Measurements from ENCODE around the gene CXCL12.

The CXCL12 gene

GRCh38 chr10:44425466-44425865, 40.6 kb upstream of the CXCL12 start:
- H3K4me3 ChIP-seq (ENCODE audit: low read length): no peak overlapping the region
- H3K79me2 ChIP-seq (ENCODE audit: low read length): no peaks in the 10 kb centered on the region
- H3K4me1 ChIP-seq (ENCODE audit: low read length): no peaks in the 10 kb centered on the region
- H3K9ac ChIP-seq (ENCODE audit: low read length): no peak overlapping the region
- H3K27me3 ChIP-seq (ENCODE audit: low read depth, low read length): no peaks in the 10 kb centered on the region
- no peak overlapping the region for H3K27ac ChIP-seq (ENCODE audit: low read length)
- H3K4me2 ChIP-seq (ENCODE audit: low read length): no peak overlapping the region
- H3K9me3 ChIP-seq (ENCODE audit: insufficient read depth, low read length): no peaks in the 10 kb centered on the region
- H2AFZ ChIP-seq (ENCODE audit: low read depth, low read length): no peak overlapping the region
- no peaks in the 10 kb centered on the region for H4K20me1 ChIP-seq (ENCODE audit: insufficient read depth, low read length)
- no peaks in the 10 kb centered on the region for H3K36me3 ChIP-seq (replicated peaks; ENCODE audit: low read depth, low read length)
- TF ChIP-seq EZH2phosphoT487 (IDR thresholded peaks at IDR 0.05; ENCODE audit: low read depth) (no peak), CTCF (IDR thresholded peaks at IDR 0.05; ENCODE audit: low read depth, low read length) (no peak)

GRCh38 chr10:44424957-44425356, 40.1 kb upstream of the CXCL12 start:
- TF ChIP-seq CTCF (IDR thresholded peaks at IDR 0.05; ENCODE audit: low read depth, low read length): no peak
- H3K27me3 ChIP-seq (ENCODE audit: low read depth, low read length): no peaks in the 10 kb centered on the region
- H3K36me3 ChIP-seq (replicated peaks; ENCODE audit: low read depth, low read length): no peaks in the 10 kb centered on the region
- H3K4me1 ChIP-seq (ENCODE audit: low read length): no peaks in the 10 kb centered on the region
- H2AFZ ChIP-seq (ENCODE audit: low read depth, low read length): no peak overlapping the region
- H3K79me2 ChIP-seq (ENCODE audit: low read length): no peaks in the 10 kb centered on the region
- no peak overlapping the region for H3K9ac ChIP-seq (ENCODE audit: low read length)
- H3K27ac ChIP-seq (ENCODE audit: low read length): no peak overlapping the region
- H3K4me2 ChIP-seq (ENCODE audit: low read length): no peak overlapping the region
- H3K9me3 ChIP-seq (ENCODE audit: insufficient read depth, low read length): no peaks in the 10 kb centered on the region
- no peak overlapping the region for H3K4me3 ChIP-seq (ENCODE audit: low read length)
- no peaks in the 10 kb centered on the region for H4K20me1 ChIP-seq (ENCODE audit: insufficient read depth, low read length)

GRCh38 chr10:44424298-44424697, 39.4 kb upstream of the CXCL12 start:
- H2AFZ ChIP-seq (ENCODE audit: low read depth, low read length): no peak overlapping the region
- H3K9me3 ChIP-seq (ENCODE audit: insufficient read depth, low read length): no peaks in the 10 kb centered on the region
- H3K79me2 ChIP-seq (ENCODE audit: low read length): no peaks in the 10 kb centered on the region
- H3K9ac ChIP-seq (ENCODE audit: low read length): no peak overlapping the region
- TF ChIP-seq CTCF (IDR thresholded peaks at IDR 0.05; ENCODE audit: low read depth, low read length) (no peak), EZH2phosphoT487 (IDR thresholded peaks at IDR 0.05; ENCODE audit: low read depth) (no peak)
- H3K27me3 ChIP-seq (ENCODE audit: low read depth, low read length): no peaks in the 10 kb centered on the region
- H4K20me1 ChIP-seq (ENCODE audit: insufficient read depth, low read length): no peaks in the 10 kb centered on the region
- H3K27ac ChIP-seq (ENCODE audit: low read length): no peak overlapping the region
- no peak overlapping the region for H3K4me3 ChIP-seq (ENCODE audit: low read length)
- no peak overlapping the region for H3K4me2 ChIP-seq (ENCODE audit: low read length)
- no peaks in the 10 kb centered on the region for H3K4me1 ChIP-seq (ENCODE audit: low read length)
- no peaks in the 10 kb centered on the region for H3K36me3 ChIP-seq (replicated peaks; ENCODE audit: low read depth, low read length)

DNA sequence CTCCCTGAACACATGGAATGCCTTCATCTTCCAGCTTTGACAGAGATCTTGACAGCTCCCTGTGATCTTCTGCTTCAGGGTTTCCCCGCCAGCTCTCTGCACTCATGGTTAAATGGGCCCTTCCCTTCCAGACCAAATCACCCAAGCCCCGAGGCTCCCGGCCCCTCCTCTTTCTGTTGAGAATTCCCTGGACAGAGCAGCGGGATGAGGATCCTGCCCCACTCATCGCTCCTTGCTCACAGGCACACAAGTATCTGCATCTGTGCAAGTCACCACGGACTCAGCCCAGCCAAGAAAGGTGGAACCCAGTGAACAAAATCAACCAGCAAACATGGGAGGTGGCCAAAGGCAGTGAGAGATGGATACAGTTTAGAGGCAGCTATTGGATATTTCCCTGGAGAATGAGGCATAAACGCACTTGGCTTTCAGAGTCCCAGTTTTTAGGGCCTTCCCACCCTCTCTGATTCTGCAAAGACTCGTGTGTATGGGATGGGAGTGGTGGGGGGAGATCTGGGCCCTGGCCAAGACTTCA, 37.7 kb upstream of the CXCL12 start:
- no peaks in the 10 kb centered on the region for H3K27me3 ChIP-seq (ENCODE audit: low read depth, low read length)
- H3K9me3 ChIP-seq (ENCODE audit: insufficient read depth, low read length): no peaks in the 10 kb centered on the region
- H3K27ac ChIP-seq (ENCODE audit: low read length): no peak overlapping the region
- no peak overlapping the region for H3K4me3 ChIP-seq (ENCODE audit: low read length)
- no peak overlapping the region for H3K4me2 ChIP-seq (ENCODE audit: low read length)
- H3K9ac ChIP-seq (ENCODE audit: low read length): no peak overlapping the region
- TF ChIP-seq CTCF (IDR thresholded peaks at IDR 0.05; ENCODE audit: low read depth, low read length) (no peak), EZH2phosphoT487 (IDR thresholded peaks at IDR 0.05; ENCODE audit: low read depth) (no peak)
- H2AFZ ChIP-seq (ENCODE audit: low read depth, low read length): no peak overlapping the region
- no peaks in the 10 kb centered on the region for H3K79me2 ChIP-seq (ENCODE audit: low read length)
- H3K36me3 ChIP-seq (replicated peaks; ENCODE audit: low read depth, low read length): no peaks in the 10 kb centered on the region
- no peaks in the 10 kb centered on the region for H4K20me1 ChIP-seq (ENCODE audit: insufficient read depth, low read length)
- no peaks in the 10 kb centered on the region for H3K4me1 ChIP-seq (ENCODE audit: low read length)

Data from OCI-LY3 (cell line).